GM18511 (cell line): ENCODE data around the gene IGDCC3.
"Not testable (repeated sequence)": the region's sequence is repeated elsewhere in the genome, so short reads cannot be mapped to it uniquely, and the experiment has no call there.

Experiments
- ATAC-seq: cut with Tn5 transposase; IDR thresholded peaks from one replicate; pipeline ENCODE4 v1.9.1; 2021; ENCODE audit warnings: mild to moderate bottlenecking, moderate library complexity; ENCODE audit not compliant: unreplicated experiment

The IGDCC3 gene

DNA sequence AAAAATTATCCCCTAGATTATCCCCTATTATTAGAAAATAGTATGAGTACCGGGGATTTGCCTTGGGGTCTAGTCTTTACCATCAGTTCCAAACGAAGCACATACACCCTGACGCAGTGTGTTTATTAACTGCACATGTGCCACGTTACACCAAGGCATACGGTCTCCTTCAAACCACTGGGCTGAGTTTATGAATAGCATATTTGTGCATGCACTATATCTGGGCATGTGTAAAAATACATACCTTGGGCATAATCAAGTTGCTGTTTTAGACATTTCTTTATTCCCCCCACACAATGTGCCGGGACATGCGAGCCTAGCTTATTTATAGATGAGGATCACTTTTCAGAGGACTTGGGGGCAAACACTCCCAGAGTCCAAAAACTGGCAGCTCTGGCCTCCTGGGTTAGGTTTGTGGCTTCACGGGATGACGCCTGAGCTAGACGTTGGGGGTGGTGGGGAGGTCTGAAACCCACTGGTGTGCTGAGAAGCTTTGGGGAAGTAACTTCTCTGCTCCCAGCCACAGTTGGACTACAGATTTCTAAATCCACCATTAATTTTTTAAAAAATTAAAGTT is 28.7 kb upstream of the IGDCC3 start:
- no peak for ATAC-seq

DNA sequence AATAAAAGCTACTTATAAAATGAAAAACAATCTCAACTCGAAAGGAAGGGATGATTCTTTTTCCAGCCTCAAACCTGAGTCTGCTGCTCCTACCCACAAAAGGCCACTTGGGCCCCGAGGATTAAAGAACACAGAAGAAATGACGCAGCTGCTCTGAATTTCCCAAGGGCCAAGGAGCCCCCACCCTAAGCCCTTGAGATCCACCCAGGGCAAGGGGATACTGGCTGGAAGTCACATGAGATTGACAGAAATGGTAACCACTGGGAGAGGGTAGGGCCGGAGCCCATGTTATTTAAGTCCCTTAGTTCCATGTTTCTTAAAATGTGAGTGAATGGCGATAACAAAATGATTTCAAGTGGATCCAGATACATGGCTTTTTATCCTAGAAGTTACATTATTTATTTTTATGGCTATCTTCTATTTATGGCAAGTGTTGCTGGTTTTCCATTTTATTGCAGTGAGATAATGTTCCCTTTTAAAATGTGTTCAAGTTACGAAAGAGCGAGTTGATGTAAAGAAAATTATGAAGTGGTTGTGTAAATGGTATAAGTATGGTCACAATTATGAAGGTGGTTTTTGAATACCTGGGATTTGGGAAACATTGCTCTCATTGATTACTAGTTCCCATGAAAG is 28.1 kb upstream of the IGDCC3 start:
- no peak for ATAC-seq

DNA sequence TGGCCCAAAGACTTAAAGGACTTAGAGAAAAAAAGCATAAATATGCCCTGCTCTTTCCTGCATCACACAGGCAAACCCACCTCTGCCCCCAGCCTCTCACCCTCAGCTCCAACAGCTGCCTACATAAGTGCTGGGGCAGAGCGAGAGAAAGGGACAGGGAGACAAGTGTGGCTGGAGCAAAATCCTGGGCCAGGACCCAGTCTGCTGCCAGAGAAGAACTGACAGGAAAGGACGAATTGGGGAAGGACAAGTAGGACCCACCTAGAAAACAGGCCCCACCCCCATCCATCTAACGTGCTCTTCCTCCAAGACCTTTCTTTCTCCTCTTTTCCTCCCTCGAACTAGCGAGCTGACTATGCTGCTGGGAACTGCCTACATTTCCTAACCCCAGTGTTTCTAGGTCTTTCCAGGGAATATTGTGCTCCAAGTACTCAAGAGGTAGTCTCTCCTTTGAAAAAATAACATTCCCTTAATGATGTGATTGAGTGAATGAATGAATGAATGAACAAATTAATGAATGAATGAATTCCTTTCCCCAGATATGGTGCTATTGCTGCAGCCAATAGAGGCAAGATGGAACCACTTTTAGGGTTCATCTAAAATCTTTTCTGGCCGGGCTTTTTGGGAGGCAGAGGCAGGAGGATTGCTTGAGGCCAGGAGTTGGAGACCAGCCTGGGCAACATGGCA is 26.5 kb upstream of the IGDCC3 start:
- no peak for ATAC-seq

DNA sequence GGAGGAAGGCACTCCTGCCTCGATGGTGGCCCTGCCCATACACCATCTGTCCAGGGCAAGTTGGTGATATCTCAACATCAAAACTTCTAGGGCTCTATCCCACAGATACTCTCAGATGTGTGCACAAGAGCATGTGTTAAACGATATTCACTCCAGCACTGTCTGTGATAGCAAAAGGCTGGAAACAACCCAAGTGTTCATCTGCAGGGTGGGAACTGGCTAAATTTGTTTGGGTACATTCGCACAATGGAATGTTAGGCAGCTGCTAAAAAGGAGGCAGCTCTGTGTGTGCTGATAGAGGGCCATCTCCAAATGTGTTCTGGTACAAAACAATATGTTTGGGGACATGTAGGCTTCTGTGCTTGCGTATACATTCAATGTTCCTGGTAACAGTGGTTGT is 25.2 kb upstream of the IGDCC3 start:
- no peak for ATAC-seq

DNA sequence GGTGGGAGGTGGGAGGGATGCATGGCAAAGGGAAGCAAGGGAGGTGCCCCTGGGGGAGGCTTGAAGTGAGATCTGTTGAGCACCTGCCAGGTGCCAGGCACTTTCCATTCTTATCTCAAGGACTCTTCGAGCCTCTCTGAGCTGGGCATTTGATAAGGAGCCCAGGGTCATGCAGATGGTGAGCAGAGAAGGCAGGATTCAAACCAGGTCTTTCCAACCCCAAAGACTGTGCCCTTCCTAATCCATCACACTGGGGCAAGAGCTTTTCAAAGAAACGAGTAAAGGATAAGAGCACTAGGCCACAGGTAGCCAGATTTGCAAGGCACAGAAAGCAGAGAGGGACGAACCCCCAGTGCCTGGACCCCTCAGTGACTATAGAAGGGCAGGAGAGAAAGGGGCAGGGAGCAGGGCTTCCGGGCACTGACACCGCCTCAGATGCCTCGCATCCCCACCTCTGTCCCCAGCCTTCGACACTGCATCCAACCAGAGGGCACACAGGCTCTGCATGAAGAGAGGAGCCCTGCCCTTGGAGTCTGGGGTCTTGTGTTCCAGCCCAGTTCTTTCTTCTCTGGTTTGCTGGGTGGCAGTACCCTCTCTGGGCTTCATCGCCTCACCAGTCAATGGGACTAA is 23.9 kb upstream of the IGDCC3 start:
- ATAC-seq, result no peak

DNA sequence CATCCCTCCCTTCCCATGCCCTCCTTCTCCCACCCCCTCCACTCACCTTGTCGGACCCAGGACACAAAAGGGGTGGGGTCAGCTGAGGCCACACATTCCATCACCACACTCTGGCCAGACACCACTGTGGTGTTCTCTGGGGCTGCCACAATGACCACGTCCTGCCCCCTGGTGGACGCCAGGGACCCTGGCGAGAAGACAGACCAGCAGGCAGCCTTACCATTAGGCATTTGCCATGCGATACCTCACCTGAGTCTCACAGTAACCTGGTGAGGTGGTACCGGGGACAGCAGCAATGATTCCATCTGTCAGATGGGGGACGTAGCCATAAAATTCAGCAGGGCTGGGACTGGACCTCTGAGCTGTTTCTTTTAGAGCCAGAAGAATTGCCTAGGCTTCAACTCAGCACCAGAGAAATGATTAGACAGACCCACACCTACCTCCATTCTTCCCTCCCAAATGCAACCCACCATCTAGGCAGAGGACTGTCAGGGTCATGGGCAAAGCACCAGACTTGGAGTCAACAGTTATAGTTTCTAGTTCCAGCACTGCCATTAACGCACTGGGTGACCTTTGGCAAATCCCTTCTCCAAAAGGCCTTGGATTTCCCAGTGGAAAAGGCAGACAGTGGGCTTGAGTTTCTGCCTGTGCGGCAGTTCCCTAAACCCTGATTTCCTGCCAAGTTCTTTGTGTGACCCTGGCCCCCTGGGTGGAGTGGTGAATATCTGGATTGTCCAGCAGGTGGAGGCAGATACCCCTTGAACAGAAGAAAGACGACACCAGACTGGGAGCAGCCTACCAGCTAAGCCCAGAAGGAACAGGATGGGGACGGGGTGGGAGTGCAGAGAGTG is 23.2 kb upstream of the IGDCC3 start:
- no peak for ATAC-seq

DNA sequence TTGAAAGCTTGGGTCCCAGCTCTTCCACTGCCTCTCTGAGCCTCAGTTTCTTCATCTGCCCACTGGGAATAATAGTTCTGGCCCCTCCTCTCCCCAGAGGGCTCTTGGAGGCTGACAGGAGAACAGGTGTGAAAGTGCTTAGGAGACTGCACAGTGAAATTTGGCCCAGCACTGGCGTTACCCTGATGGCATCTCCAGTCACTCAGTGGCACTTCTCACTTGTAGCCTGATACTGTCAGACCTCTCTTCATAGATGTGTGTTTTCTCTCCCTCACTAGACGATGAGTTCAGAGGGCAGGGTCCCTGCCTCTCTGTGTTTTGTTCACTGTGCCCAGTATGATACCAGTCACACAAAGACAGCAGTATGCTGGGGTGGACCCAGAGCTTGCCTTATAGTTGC is 22.2 kb upstream of the IGDCC3 start:
- ATAC-seq, result no peak

DNA sequence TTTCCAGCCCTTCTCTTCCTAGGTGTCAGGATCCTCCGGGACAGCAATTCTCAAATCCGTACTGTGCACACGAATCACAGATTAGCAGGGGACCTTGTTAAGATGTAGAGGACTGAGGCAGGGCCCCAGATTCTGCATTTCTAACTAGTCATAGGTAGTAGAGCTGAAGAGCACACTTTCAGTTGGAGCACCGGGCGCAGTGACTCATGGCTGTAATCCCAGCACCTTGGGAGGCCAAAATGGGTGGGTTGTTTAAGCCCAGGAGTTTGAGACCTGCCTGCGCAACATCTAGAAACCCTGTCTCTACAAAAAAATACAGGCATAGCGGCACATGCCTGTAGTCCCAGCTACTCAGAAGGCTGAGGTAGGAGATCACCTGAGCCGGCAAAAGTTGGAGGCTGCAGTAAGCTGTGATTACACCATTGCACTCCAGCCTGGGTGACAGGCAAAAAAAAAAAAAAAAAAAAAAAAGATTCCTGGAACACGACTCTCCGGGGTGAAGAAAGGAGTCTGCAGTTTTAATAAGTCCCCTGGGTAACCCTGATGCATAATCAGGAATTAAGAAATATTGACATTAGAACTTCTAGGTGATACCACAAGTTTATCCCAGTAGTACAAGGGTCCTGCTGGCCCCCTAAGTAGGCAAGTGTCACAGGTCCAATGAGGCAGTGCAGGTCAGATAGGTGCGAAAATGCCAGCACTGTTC is 21.4 kb upstream of the IGDCC3 start:
- no peak for ATAC-seq

DNA sequence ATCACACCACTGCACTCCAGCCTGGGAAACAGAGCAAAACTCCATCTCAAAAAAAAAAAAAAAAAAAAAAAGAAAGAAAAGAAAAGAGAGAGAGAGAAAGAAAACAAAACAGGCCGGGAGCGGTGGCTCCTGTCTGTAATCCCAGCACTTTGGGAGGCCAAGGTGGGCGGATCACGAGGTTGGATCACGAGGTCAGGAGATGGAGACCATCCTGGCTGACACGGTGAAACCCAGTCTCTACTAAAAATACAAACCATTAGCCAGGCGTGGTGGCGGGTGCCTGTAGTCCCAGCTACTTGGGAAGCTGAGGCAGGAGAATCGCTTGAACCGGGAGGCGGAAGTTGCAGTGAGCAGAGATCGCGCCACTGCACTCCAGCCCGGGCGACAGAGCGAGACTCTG is 20.7 kb upstream of the IGDCC3 start:
- not testable (repeated sequence) for ATAC-seq

DNA sequence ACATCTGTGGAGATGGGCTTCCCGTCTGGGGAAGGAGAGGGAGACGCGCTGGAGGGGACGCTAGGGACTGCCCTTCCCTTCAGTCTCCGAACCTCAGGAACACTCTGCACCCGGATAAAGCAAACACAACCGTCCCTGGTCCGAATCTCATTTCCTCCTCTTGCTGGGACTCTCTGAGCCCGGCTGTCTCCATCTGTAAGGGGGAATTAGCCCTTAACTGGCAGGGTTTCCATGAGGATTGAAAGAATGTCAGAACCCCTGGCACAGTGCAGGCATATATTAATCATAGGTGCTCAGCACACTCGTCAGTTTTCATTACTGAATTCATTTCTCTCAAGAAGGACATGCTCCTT is 19.1 kb upstream of the IGDCC3 start:
- ATAC-seq, result no peak

DNA sequence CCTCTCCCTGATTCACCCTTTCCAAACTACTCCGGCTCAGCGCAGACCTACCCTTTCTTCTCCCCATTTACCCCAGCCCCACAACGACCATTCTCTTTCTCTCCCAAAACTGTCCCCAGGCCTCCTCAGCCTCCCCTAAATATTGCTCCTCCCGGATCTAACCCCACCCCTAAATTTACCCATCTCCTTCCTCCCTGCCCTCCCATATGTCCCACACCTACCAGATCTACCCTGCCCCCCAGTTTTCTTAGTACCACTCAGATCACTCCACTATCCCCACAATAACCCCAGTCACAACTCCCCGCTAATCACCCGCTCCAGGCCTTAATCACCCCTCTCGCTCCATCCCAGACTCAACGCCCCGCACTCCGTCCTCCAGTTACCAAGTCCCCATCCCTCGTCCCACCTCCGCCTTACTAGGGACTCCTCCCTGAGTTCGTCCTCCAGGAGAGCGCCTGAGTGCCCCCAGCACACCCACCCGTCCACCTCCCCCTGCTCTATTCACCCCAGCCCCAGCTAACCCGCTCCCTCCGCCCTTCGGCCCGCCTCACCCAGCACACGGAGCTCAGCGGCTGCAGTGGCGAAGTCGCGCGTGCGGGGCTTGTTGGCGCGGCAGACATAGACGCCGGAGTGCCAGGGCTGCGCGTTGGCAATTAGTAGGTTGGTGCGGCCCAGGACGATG is 18.6 kb upstream of the IGDCC3 start:
- no peak for ATAC-seq

DNA sequence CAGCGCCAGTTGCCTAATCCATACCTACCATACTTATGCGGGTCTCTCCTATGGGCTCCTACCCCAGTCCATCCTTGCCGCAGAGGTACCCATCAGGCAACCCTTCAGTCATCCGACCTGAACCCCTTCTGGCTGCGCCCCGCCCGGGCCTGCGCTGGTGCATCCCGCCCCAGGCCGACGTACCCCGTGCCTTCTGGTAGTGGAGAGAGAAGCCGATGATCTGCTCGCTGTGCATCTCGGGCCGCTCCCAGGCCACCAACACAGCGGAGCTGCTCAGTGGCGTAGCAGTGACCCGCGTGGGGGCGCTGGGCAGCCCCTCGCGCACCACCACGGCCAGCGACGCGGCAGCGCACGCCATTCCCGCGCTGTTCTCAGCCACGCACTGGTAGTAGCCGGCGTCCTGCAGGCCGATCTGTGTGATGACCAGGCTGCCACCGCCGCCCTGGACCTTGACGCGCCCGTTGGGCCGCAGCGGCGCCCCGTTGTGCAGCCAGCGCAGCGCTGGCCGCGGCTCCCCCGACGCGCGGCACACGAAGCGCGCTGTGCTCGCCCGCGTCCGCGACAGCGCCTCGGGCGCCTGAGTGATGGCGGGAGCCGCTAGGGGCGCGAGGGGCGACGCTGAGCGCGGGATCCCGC is 17.9 kb upstream of the IGDCC3 start:
- ATAC-seq, result no peak

DNA sequence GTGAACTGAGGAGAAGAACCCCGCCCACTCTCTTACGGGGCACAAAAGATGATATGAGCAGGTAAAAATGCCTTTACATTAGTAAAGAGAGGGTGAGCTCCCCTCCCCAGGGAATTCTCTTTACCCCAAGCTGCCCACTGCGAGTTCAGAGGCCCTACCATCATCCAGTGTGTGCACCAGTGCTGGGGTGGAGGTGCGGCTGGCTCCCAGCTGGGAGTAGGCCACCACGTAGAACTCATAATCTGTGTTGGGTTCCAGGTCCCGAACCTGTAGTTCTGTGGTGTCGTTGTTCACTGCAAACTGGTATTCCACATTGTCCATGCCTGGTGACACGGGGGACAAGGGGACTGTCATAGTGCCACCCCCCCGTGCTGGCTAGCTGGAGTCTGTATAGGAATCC is 17.1 kb upstream of the IGDCC3 start:
- no peak for ATAC-seq

DNA sequence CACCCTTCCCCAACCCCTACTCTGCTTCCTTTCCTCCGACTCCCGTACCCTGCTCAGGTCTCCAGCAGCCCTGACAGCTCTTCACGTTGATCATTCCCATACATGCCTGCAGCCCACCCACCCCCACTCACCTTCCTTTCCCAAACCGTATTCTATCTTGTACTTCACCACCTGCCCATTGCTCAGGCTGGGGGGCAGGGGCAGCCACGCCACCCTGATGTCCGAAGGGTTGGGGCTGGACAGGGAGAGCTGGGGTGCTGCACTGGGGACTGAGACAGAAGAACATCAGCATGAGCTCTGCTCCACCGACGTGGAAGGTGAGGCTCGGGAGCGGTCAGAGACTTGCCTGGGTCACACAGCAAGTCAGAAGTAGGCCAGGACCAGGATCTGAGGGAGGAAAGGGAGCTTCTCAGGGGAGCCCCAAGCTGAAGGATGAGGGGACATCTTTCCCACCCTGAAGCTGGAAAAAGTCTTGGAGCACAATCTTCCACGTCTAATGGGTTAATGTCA is 16.5 kb upstream of the IGDCC3 start:
- ATAC-seq, result no peak

DNA sequence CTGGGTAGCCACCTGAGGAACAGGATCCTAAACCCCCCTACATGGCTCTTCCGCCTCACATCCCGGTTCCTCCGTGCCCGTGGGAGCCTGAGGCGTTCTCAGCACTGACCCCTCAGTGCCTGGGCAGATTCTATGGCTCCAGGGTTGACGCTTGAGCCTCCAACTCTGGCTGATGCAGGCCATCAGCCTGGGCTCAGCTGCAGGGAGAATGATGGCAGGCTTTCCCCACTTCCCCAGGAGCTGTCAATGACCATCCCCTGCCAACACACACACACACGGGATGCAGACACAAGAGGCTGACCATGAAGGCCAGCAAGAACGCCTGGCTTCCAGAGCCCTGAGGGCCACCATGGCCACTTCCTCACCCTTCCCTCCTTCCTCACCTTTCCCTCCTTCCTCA is 15.8 kb upstream of the IGDCC3 start:
- ATAC-seq, result no peak

DNA sequence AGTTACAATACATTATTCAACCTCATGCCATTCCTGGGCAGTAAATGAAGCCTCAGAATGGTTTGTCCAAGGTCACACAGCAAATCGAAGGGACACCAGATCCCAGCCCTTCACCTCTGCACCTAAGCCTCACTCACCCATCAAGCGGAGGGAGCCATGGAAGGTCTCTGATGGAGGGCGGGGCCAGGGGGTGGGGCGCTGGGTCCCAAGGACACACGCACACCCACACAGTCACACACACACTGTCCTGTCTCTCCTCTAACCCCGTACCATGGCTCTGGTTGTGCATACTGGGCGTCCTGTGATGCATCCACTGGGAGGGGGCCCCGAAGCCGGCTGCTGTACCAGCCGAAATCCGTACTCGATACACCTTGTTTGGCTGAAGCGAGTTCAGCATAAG is 15.3 kb upstream of the IGDCC3 start:
- ATAC-seq, result no peak

DNA sequence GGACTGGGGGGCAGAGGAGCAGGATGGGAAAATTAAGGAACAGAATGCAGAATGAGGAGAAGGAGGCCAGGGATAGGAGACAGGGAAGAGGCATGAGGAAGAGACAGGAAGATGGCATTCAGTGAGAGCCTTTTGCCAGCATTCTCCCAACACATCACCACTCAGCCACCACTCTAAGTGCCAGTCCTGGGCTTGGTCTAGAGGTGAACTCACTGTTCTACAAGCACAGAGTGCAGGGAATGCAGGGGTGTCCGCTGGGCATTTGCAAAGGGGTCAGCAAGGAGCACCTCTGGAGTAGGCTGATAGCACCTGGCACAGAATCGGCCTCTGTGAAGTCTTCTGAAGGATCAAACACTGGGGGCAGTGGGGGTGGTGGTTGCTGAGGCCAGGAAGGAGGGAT is 14.6 kb upstream of the IGDCC3 start:
- ATAC-seq, result no peak

DNA sequence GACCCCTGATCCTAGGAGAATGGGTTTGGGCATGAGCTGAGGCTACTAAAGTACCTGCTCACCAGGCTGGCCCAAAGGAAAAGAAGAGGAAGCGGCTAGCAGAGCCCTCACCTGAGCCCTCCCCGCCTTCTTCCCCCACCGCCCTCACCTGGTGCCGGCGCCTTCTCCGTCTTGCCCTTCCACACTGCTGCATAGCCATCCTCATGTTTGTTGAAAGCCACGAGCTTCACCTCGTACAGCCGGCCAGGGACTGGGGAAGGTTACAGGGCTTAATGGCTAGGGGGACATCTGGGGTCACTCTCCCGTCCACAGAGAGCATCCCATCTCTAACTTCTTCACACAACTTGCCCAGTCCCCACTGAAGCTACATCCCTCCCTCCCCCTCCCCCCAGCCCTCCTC is 13.9 kb upstream of the IGDCC3 start:
- ATAC-seq, result no peak

DNA sequence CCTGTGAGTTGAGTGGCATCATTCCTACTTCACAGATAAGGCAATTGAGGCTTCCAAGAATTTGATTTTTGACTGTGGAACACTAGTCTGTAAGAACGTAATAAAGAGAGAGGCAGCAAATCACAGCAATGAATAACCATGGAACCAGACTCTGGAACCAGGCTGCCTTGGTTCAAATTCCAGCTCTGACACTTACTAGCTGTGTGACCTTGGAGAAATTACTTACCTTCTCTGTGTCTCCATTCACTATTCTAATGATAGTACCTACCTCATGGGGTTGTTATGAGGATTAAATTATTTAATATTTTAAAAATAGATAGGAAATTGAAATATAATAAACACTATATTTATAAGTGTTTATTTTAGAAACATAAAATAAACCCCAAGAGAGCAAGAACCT is 12.6 kb upstream of the IGDCC3 start:
- no peak for ATAC-seq

DNA sequence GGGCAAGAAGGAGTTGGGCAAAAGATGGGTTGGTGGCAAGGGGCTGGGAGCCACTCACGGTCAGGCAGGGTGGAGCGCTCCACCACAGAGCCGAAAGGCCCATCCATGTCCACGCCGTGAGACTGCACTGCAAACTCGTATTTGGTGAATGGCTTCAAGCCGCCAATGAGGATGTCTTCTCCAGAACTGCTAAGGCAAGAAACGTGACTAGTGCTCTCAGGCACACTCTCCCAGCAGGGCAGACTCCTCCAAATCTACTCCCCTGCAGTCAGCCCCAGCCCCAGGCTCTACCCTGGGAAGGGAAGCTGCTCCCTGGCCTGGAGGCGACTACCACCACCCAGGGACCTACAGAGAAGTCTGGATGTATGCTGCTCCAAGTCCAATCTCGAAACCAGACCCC is 11.4 kb upstream of the IGDCC3 start:
- no peak for ATAC-seq
